ENCODE measurements around the gene FBXL19.

GRCh38 chr16:30903596-30903995 is 19.8 kb upstream of the FBXL19 start:
- TF ChIP-seq CTCF (conservative IDR thresholded peaks at IDR 0.05) (no peak), ZFX (IDR thresholded peaks at IDR 0.05) (no peak)
